Colonic mucosa (tissue), 4 donors: Measurements from ENCODE around the gene HDLBP. TPM values are rescaled to one million over a fixed set of nuclear protein-coding genes. Genes with fewer than 3 reads are reported as not detected.

Source experiments
- DNase-seq: peaks from one replicate; pipeline ENCODE4 v3.0.0-alpha.2; 2020
- H3K27ac ChIP-seq: fragments of 200-600 bp; one replicate; pipeline ENCODE4 v1.8.0; 2021
- H3K27me3 ChIP-seq: fragments of 200-600 bp; one replicate; pipeline ENCODE4 v1.8.0; 2021
- H3K36me3 ChIP-seq: fragments of 200-600 bp; one replicate; pipeline ENCODE4 v1.8.0; 2021
- H3K4me1 ChIP-seq: fragments of 200-600 bp; one replicate; pipeline ENCODE4 v1.8.0; 2021; ENCODE audit warnings: mild to moderate bottlenecking
- H3K4me3 ChIP-seq: fragments of 200-600 bp; one replicate; pipeline ENCODE4 v1.8.0; 2021
- H3K9ac ChIP-seq, 2 donors: one replicate each; pipeline ENCODE4 v1.7.0; 2013; ENCODE audit warnings: control low read depth in 2 of 2, low read depth in 2 of 2, low read length in 2 of 2
- H3K9me3 ChIP-seq: fragments of 200-600 bp; one replicate; pipeline ENCODE4 v1.8.0; 2021
- intact Hi-C: fragments of 100-400 bp; cut with DNase I; formaldehyde crosslinking; loops from one replicate; pipeline ENCODE4 v1.14.1; 2022
- total RNA-seq, 2 donors: library from RNA; stranded (reverse); fragmentation: NEBNext Ultra II Directional in 1 of 2; extraction: Animal tissue kit (Norgen Biotek cat#: 25700) in 1 of 2; gene quantifications; one replicate each; pipeline ENCODE4 v1.2.1, GENCODE V29; 2021
- TF ChIP-seq, protein P1 (sequence below): fragments of 200-600 bp; IDR thresholded peaks from one replicate; pipeline ENCODE4 v1.8.0; 2022; ENCODE audit warnings: antibody characterized with exemption, mild to moderate bottlenecking
- donor health status: healthy.
- donor health status: DM: no; HTN: no; CAD: no.
- donor health status: DM: no; HTN: no; CAD: no.

Gene HDLBP
- total RNA-seq, 2 donors from 2014 or later, result 483 to 625 TPM

DNA sequence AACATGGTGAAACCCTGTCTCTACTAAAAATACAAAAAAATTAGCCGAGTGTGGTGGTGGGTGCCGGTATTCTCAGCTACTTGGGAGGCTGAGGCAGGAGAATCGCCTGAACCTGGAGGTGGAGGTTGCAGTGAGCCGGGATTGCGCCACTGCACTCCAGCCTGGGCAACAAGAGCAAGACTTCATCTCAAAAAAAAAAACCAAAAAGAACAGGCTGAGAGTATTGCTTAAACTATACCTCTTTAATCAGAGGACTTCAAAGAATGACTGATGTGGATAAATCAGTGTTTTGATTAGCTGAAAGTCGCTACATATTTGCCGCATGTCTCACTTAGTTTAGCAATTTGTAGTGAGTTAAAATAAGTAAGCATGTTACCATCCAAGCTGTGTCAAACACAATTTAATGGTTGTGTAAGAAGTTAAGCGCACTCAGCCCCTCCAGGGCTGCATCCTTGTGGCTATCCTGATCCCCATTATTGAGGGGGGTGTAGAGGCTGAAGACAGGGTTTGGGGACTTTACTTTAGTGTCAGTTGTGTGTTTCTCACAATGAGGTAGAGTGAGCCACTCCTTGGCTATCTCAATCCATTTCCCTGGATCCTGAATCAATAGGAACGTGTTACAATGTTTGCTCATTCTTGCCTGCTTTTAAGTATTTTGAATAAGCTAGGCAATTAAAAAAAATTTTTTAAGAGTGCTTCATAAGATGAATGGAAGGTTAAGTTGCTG, 29.6 kb upstream of the HDLBP start:
- H3K27me3 ChIP-seq, result no peaks in the 10 kb centered on the region
- H3K4me3 ChIP-seq, result no peak overlapping the region
- H3K36me3 ChIP-seq, result peaks cover 22% of the 10 kb centered on the region
- no peaks in the 10 kb centered on the region for H3K9me3 ChIP-seq
- intact Hi-C loops, result no loop called here
- H3K9ac ChIP-seq, result no peak overlapping the region
- H3K4me1 ChIP-seq, result no peaks in the 10 kb centered on the region
- no peak overlapping the region for H3K27ac ChIP-seq
- DNase-seq, result no peak
- TF ChIP-seq, protein P1, sequence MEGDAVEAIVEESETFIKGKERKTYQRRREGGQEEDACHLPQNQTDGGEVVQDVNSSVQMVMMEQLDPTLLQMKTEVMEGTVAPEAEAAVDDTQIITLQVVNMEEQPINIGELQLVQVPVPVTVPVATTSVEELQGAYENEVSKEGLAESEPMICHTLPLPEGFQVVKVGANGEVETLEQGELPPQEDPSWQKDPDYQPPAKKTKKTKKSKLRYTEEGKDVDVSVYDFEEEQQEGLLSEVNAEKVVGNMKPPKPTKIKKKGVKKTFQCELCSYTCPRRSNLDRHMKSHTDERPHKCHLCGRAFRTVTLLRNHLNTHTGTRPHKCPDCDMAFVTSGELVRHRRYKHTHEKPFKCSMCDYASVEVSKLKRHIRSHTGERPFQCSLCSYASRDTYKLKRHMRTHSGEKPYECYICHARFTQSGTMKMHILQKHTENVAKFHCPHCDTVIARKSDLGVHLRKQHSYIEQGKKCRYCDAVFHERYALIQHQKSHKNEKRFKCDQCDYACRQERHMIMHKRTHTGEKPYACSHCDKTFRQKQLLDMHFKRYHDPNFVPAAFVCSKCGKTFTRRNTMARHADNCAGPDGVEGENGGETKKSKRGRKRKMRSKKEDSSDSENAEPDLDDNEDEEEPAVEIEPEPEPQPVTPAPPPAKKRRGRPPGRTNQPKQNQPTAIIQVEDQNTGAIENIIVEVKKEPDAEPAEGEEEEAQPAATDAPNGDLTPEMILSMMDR, result no peak

DNA sequence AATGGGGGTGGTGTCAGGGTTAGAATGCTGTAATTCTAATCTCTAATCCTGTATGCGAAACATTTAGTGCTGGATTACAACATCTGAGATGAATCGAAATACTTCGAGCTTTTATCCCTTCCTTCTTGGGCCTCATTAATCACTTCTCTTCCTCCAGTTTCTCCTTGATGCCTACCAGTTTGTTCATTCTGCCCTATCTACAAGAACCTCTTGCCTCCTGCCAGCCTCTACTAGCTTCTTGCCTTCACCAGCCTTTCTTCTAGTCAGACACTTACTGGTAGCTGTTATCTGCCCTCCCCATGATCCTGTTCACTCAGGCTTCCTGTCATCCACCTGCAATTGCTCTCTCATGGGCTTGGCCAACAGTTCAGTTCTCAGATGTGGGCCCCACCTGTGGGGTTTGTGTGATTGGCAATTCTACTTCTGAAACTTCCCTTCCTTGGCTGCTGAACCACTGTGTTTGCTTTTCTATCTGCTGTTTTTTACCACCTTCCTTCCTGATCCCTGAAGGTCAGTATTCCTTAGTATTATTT, 25.2 kb upstream of the HDLBP start:
- TF ChIP-seq, protein P1, result no peak
- Histone ChIP-seq H3K27ac (no peak overlapping the region), H3K4me1 (peaks cover 4% of the 10 kb centered on the region), H3K9me3 (no peaks in the 10 kb centered on the region), H3K9ac (no peak overlapping the region), H3K4me3 (no peak overlapping the region), H3K36me3 (peaks cover 35% of the 10 kb centered on the region), H3K27me3 (no peaks in the 10 kb centered on the region)
- no peak for DNase-seq
- intact Hi-C loops, result no loop called here

DNA sequence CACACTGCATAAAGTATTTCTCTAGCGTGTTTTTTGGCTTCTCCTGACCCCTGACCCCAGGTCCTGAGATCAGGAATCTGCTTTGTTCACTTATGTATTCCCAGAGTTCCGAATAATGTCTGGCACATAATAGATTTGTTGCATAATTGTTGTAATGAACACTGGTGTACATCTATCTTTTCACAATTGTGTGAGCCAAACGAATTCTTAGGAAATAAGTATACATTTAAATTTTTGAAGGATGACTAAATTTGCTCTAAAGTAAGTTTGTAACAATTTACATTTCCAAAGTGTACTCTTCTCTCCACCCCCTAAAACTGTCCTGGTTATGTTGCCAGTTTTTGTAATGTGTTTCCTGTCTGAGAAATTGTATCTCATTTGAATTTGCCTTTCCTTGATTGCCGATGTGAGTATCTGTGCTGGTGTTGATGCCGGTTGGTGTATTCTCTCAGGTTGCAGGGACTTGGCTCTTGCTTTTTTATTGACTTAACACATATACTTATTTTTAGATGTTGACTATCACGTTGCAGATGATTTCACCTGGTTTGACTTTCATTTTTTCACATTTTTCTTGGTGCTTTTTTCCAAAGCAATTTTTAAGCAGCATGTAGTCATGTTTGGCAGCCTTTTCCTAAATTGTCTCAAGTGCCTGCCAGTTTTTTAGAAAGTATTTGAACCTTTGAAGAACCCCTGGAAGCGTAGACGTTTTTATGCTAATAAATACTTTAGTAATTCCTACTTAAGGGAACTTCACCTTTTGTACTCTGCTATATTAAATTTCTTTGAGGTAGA, 24.6 kb upstream of the HDLBP start:
- DNase-seq, result no peak
- no peak overlapping the region for H3K27ac ChIP-seq
- no peak overlapping the region for H3K9ac ChIP-seq
- H3K36me3 ChIP-seq, result peaks cover 34% of the 10 kb centered on the region
- H3K4me3 ChIP-seq, result no peak overlapping the region
- H3K4me1 ChIP-seq, result peaks cover 4% of the 10 kb centered on the region
- intact Hi-C loops, result no loop called here
- no peaks in the 10 kb centered on the region for H3K9me3 ChIP-seq
- H3K27me3 ChIP-seq, result no peaks in the 10 kb centered on the region
- TF ChIP-seq, protein P1, result no peak

DNA sequence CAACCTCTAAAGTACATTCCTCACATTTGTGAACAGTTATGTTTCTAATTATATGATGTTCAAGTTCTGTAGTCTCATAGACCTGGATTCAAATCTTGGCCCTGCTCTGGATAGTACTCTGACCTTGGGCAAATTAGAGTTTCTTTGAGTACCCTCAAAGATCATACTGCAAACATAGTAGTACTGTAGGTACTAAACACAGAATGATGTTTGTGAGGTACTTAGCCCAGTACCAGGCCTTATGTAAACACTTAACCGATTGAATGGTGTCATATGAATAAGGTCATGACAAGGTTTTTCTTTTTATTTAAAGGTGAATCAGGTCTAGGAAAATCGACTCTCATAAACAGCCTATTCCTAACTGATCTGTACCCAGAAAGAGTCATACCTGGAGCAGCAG, 19.3 kb upstream of the HDLBP start:
- H3K9me3 ChIP-seq, result no peaks in the 10 kb centered on the region
- peaks cover 2% of the 10 kb centered on the region for H3K4me1 ChIP-seq
- H3K27ac ChIP-seq, result no peak overlapping the region
- TF ChIP-seq, protein P1, result no peak
- H3K4me3 ChIP-seq, result no peak overlapping the region
- H3K36me3 ChIP-seq, result peaks cover 17% of the 10 kb centered on the region
- H3K9ac ChIP-seq, result no peak overlapping the region
- no peak for DNase-seq
- no peaks in the 10 kb centered on the region for H3K27me3 ChIP-seq
- intact Hi-C loops, result no loop called here

DNA sequence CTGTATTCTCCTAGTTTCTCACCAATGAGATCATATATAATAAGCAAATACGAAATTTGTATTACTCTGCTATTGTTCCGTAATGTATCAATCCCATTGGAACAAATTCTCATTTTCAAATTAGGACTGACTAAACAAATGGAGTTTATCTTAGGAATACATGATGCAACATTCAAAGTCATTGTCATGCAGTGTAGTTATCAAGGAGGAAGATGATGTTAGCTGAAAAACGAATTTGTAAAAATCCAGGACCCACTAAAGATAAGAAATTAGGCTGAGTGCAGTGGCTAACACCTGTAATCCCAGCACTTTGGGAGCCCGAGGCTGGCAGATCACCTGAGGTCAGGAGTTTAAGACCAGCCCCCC, 15.1 kb upstream of the HDLBP start:
- no peak overlapping the region for H3K9ac ChIP-seq
- no peak overlapping the region for H3K27ac ChIP-seq
- intact Hi-C loops, result no loop called here

More for the DNA sequence above, 15.1 kb upstream of the HDLBP start:
- H3K4me1 ChIP-seq, result no peaks in the 10 kb centered on the region
- H3K36me3 ChIP-seq, result no peaks in the 10 kb centered on the region
- no peaks in the 10 kb centered on the region for H3K27me3 ChIP-seq
- no peaks in the 10 kb centered on the region for H3K9me3 ChIP-seq
- TF ChIP-seq, protein P1, result no peak
- DNase-seq, result no peak
- H3K4me3 ChIP-seq, result no peak overlapping the region
